Effector memory CD4-positive, alpha-beta T cell (primary cell): ENCODE measurements around the gene TCL1B.

Experiments
- DNase-seq, 3 donors: peaks; one replicate each; pipeline ENCODE4 v3.0.0-alpha.2; 2020
- H3K27ac ChIP-seq: 2 replicates; pipeline ENCODE4 v1.7.0; 2013; ENCODE audit warnings: mild to moderate bottlenecking, low read length, moderate library complexity; ENCODE audit not compliant: insufficient read depth, poor library complexity, severe bottlenecking
- H3K27me3 ChIP-seq: replicated peaks from 2 replicates; pipeline ENCODE4 v1.7.0; 2013; ENCODE audit warnings: mild to moderate bottlenecking, low read length; ENCODE audit not compliant: insufficient read depth, control insufficient read depth, poor library complexity, severe bottlenecking
- H3K36me3 ChIP-seq: 2 replicates; pipeline ENCODE4 v1.7.0; 2013; ENCODE audit warnings: mild to moderate bottlenecking, low read length, moderate library complexity; ENCODE audit not compliant: control insufficient read depth, insufficient read depth
- H3K4me1 ChIP-seq: 2 replicates; pipeline ENCODE4 v1.7.0; 2013; ENCODE audit warnings: low read length, mild to moderate bottlenecking; ENCODE audit not compliant: control insufficient read depth, insufficient read depth, poor library complexity, severe bottlenecking
- H3K4me3 ChIP-seq: 2 replicates; pipeline ENCODE4 v1.7.0; 2013; ENCODE audit warnings: low read length, low read depth, mild to moderate bottlenecking; ENCODE audit not compliant: insufficient read depth, poor library complexity, severe bottlenecking
- H3K9me3 ChIP-seq: 2 replicates; pipeline ENCODE4 v1.7.0; 2013; ENCODE audit warnings: mild to moderate bottlenecking, low read length, moderate library complexity; ENCODE audit not compliant: control insufficient read depth

The TCL1B gene

GRCh38 chr14:95656634-95657033, 29.6 kb upstream of the TCL1B start:
- Histone ChIP-seq H3K27me3 (no peaks in the 10 kb centered on the region), H3K4me1 (no peaks in the 10 kb centered on the region), H3K27ac (no peak overlapping the region), H3K4me3 (no peak overlapping the region), H3K9me3 (no peaks in the 10 kb centered on the region), H3K36me3 (no peaks in the 10 kb centered on the region)
- no peak for DNase-seq

DNA sequence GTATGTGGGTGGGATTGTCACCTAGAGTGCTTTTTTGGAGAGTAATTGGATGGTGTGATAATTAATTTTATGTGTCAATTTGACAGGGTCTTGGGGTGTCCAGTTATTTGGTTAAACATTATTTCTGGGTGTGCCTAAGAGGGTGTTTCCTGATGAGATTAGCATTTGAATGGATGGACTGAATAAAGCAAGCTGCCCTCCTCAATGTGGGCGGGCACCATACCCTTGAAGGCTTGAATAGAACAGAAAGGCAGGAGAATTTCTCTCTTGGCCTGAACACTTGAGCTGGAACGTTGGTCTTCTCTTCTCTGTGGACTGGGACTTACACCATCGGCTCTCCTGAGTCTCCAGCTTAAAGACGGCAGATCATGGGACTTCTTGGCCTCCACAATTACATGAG, 28.8 kb upstream of the TCL1B start:
- no peaks in the 10 kb centered on the region for H3K27me3 ChIP-seq
- no peak overlapping the region for H3K4me3 ChIP-seq
- DNase-seq, result no peak
- no peaks in the 10 kb centered on the region for H3K4me1 ChIP-seq
- H3K36me3 ChIP-seq, result no peaks in the 10 kb centered on the region
- no peaks in the 10 kb centered on the region for H3K9me3 ChIP-seq
- H3K27ac ChIP-seq, result no peak overlapping the region

GRCh38 chr14:95659293-95659989, 26.8 kb upstream of the TCL1B start:
- no peak for DNase-seq

GRCh38 chr14:95659990-95660385, 26.2 kb upstream of the TCL1B start:
- no peaks in the 10 kb centered on the region for H3K9me3 ChIP-seq
- no peaks in the 10 kb centered on the region for H3K36me3 ChIP-seq
- no peak for DNase-seq
- H3K4me3 ChIP-seq, result no peak overlapping the region
- H3K4me1 ChIP-seq, result no peaks in the 10 kb centered on the region
- no peak overlapping the region for H3K27ac ChIP-seq
- no peaks in the 10 kb centered on the region for H3K27me3 ChIP-seq

More at GRCh38 chr14:95659293-95659989, 26.8 kb upstream of the TCL1B start:
- Histone ChIP-seq H3K36me3 (no peaks in the 10 kb centered on the region), H3K4me1 (no peaks in the 10 kb centered on the region), H3K9me3 (no peaks in the 10 kb centered on the region), H3K27ac (no peak overlapping the region), H3K27me3 (no peaks in the 10 kb centered on the region), H3K4me3 (no peak overlapping the region)

DNA sequence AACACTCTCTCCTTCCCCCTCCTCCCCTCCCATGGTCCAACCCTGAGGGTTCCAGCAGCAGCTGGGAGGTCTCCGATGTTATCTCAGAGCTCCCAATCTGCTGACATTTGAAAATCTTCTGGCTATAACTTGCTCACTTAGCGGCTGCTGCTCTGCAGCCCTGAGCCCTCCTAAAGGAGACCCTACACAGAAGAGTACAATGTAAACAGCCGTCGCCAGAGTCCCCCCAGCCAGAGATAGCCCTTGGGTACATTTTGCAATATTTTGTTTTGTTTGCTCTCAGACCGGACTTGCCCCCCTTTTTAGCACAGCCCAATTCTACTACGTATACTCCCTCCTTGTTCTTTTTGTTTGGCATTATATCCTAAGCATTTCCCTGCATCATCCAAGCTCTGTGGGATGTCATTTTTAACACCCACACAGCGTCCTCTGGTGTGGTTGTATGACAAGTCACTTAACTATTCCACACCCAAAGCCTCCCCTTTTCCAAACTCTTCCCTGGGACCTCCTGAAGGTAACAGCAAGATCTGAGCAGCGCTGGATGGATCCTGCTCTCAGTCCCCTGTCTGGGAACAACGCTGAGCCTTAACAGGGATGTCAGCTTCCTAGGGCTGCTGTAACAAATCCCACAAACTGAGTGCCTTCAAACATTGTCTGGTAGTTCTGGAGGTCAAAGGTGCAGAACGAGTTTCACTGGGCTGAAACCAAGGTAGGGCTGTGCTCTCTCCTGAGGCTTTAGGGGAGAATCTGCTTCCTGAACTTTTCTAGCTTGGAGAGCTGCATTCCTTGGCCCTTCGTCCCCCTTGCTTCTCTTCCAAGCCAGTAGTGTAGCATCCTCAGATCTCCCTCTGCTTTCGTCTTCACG, 25.3 kb upstream of the TCL1B start:
- DNase-seq, result no peak
- Histone ChIP-seq H3K9me3 (no peaks in the 10 kb centered on the region), H3K4me3 (no peak overlapping the region), H3K36me3 (no peaks in the 10 kb centered on the region), H3K27me3 (no peaks in the 10 kb centered on the region), H3K27ac (no peak overlapping the region), H3K4me1 (no peaks in the 10 kb centered on the region)

- H3K27ac ChIP-seq, result no peak overlapping the region
- H3K4me3 ChIP-seq, result no peak overlapping the region
- no peaks in the 10 kb centered on the region for H3K27me3 ChIP-seq
- H3K36me3 ChIP-seq, result no peaks in the 10 kb centered on the region
- no peak for DNase-seq
- H3K4me1 ChIP-seq, result no peaks in the 10 kb centered on the region
- no peaks in the 10 kb centered on the region for H3K9me3 ChIP-seq
Measured at GRCh38 chr14:95662376-95663186, 23.6 kb upstream of the TCL1B start.

- Histone ChIP-seq H3K4me3 (no peak overlapping the region), H3K27ac (no peak overlapping the region), H3K27me3 (no peaks in the 10 kb centered on the region), H3K4me1 (no peaks in the 10 kb centered on the region), H3K36me3 (no peaks in the 10 kb centered on the region), H3K9me3 (no peaks in the 10 kb centered on the region)
- no peak for DNase-seq
Measured at GRCh38 chr14:95663226-95663797, 22.9 kb upstream of the TCL1B start.

DNA sequence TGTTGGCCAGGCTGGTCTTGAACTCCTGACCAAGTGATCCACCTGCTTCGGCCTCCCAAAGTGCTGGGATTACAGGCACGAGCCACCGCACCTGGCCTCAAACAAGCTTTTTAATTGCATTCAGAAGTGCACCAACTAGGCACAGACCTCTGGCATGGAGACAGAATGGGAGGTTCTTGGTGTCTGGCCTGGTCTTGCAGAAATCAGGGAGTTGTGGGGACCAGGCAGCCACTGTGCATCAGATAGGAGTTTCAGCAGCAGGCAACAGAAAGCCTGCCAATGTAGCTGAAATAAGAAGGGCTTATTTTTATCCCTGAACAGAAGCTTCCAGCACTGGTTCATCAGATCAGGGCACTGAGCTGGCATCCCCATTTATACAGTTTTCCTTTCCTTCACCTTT, 22.2 kb upstream of the TCL1B start:
- no peaks in the 10 kb centered on the region for H3K4me1 ChIP-seq
- no peak overlapping the region for H3K4me3 ChIP-seq
- no peak for DNase-seq
- H3K9me3 ChIP-seq, result no peaks in the 10 kb centered on the region
- no peak overlapping the region for H3K27ac ChIP-seq
- no peaks in the 10 kb centered on the region for H3K27me3 ChIP-seq
- no peaks in the 10 kb centered on the region for H3K36me3 ChIP-seq

GRCh38 chr14:95664546-95664945, 21.7 kb upstream of the TCL1B start:
- H3K4me1 ChIP-seq, result no peaks in the 10 kb centered on the region
- no peak overlapping the region for H3K4me3 ChIP-seq
- H3K27me3 ChIP-seq, result no peaks in the 10 kb centered on the region
- no peaks in the 10 kb centered on the region for H3K36me3 ChIP-seq
- no peak for DNase-seq
- H3K27ac ChIP-seq, result no peak overlapping the region
- no peaks in the 10 kb centered on the region for H3K9me3 ChIP-seq
